Activated CD8-positive, alpha-beta T cell treated with anti-CD3 and anti-CD28 coated beads for 36 hours (primary cell): ENCODE data around the gene IL24. TPM values are rescaled to one million over a fixed set of nuclear protein-coding genes. Genes with fewer than 3 reads are reported as not detected.

Experiments used
- ATAC-seq: fragments of 200-7000 bp; cut with Tn5 transposase; one replicate; pipeline ENCODE4 v1.10.0; 2021; ENCODE audit warnings: mild to moderate bottlenecking, moderate library complexity
- CTCF ChIA-PET: fragments of 350-600 bp; sonication (Branson Sonifier 250); formaldehyde crosslinking; loops from one replicate; lab custom pipeline; 2021; ENCODE audit warnings: antibody characterized with exemption; lab: Charles Lee
- POLR2A ChIA-PET: fragments of 350-600 bp; sonication (Branson Sonifier 250); formaldehyde crosslinking; loops from one replicate; lab custom pipeline; 2021; ENCODE audit warnings: antibody characterized with exemption; lab: Charles Lee
- DNase-seq: peaks from one replicate; pipeline ENCODE4 v3.0.0-alpha.2; 2020
- H3K27ac Mint-ChIP-seq: one replicate; pipeline ENCODE4 v1.8.0; 2021; ENCODE audit warnings: mild to moderate bottlenecking, mixed read lengths
- H3K27me3 Mint-ChIP-seq: one replicate; pipeline ENCODE4 v1.8.0; 2021; ENCODE audit warnings: mixed read lengths
- H3K36me3 Mint-ChIP-seq: one replicate; pipeline ENCODE4 v1.8.0; 2021; ENCODE audit warnings: low read depth, mixed read lengths
- H3K4me1 Mint-ChIP-seq: one replicate; pipeline ENCODE4 v1.8.0; 2021; ENCODE audit warnings: low read depth, mixed read lengths
- H3K4me3 Mint-ChIP-seq: one replicate; pipeline ENCODE4 v1.8.0; 2021; ENCODE audit warnings: mild to moderate bottlenecking, moderate library complexity, mixed read lengths
- H3K9me3 Mint-ChIP-seq: one replicate; pipeline ENCODE4 v1.8.0; 2021; ENCODE audit warnings: mixed read lengths
- CTCF ChIP-seq: fragments of 200-600 bp; IDR thresholded peaks from one replicate; pipeline ENCODE4 v1.8.0; 2022; ENCODE audit warnings: antibody characterized with exemption, mild to moderate bottlenecking
- intact Hi-C: fragments of 100-400 bp; cut with micrococcal nuclease; formaldehyde crosslinking; loops from one replicate; pipeline ENCODE4 v1.10.0; 2022
- total RNA-seq, 2 experiments: library from RNA; stranded (reverse); gene quantifications; one replicate each; pipeline ENCODE4 v1.2.3, GENCODE V29; 2021

The IL24 gene
- total RNA-seq, 2 experiments from 2014 or later, result 0.54 to 0.81 TPM

DNA sequence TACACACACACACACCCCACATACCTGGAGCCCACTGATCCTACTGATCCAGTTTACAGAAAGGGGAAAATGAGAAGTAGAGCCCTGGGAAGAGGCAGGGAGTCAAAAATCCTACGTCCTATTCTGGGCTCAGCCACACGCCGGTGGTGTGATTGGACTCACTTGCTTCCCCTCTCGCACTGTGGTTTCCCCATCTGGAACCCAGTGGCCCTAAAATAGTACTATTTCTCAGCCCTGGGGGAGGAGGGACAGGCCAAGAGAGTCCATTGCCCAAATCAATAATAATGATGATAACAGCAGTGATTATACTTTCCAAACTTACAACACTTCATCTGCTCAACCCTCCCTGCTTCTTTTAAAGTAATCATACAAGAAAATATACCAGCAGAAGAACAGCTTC, 52.0 kb downstream of the IL24 start:
- Mint-ChIP-seq H3K27me3 (peaks cover 2% of the 10 kb centered on the region), H3K9me3 (no peaks in the 10 kb centered on the region), H3K4me3 (no peak overlapping the region), H3K36me3 (no peaks in the 10 kb centered on the region), H3K4me1 (no peaks in the 10 kb centered on the region), H3K27ac (no peak overlapping the region)
- DNase-seq, result no peak
- CTCF ChIA-PET, result interaction anchor here (0.9 to 1.4 kb wide), 5 partner anchors 13 to 218 kb away, joined by 3 to 5 read pairs (median 4); no protein-coding TSS in a partner anchor
- POLR2A ChIA-PET, result no interaction called here
- intact Hi-C loops, result no loop called here
- ATAC-seq, result no peak
- TF ChIP-seq CTCF, result no peak

DNA sequence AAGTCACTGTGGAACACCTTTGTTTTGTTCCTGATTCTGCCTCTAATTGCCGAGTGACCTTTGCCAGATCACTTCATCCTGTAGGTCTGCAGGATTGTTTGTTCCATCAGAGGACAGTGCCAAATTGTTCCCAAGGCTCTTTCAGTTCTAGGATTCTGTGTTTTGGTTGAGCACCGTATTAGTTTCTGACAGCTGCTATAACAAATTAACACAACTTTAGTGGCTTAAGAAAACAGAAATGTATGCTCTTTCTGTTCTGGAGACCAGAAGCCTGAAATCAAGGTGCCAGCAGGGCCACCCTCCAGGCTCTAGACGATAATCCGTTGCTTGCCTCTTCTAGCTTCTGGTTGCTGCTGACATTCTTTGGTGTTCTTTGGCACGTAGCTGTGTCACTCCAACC, 52.4 kb downstream of the IL24 start:
- Mint-ChIP-seq H3K27ac (no peak overlapping the region), H3K4me1 (peaks cover 4% of the 10 kb centered on the region), H3K4me3 (no peak overlapping the region), H3K9me3 (no peaks in the 10 kb centered on the region), H3K36me3 (no peaks in the 10 kb centered on the region), H3K27me3 (peaks cover under 1% of the 10 kb centered on the region)
- ChIA-PET CTCF (interaction anchor here (0.8 to 1.3 kb wide), 4 partner anchors 14 to 219 kb away, joined by 3 to 5 read pairs (median 4); no protein-coding TSS in a partner anchor), POLR2A (no interaction called here)
- intact Hi-C loops, result no loop called here
- no peak for ATAC-seq
- no peak for DNase-seq
- TF ChIP-seq CTCF, result no peak

- intact Hi-C loops, result no loop called here
- H3K9me3 Mint-ChIP-seq, result no peaks in the 10 kb centered on the region
- H3K36me3 Mint-ChIP-seq, result no peaks in the 10 kb centered on the region
- no peak overlapping the region for H3K4me3 Mint-ChIP-seq
- TF ChIP-seq CTCF, result no peak
- peaks cover 14% of the 10 kb centered on the region for H3K4me1 Mint-ChIP-seq
- ATAC-seq, result no peak
- no peak for DNase-seq
- no peak overlapping the region for H3K27ac Mint-ChIP-seq
- ChIA-PET CTCF (interaction anchor here (1.0 to 2.4 kb wide), 5 partner anchors 10 to 31 kb away, joined by 3 to 10 read pairs (median 3); no protein-coding TSS in a partner anchor), POLR2A (interaction anchor here (1.1 kb wide), 1 partner anchor 10 kb away, joined by 4 read pairs; no protein-coding TSS in a partner anchor)
- H3K27me3 Mint-ChIP-seq, result no peaks in the 10 kb centered on the region
Measured at GRCh38 chr1:206951318-206952100, 54.3 kb downstream of the IL24 start.

GRCh38 chr1:206952171-206952570, 54.9 kb downstream of the IL24 start:
- no peak overlapping the region for H3K4me3 Mint-ChIP-seq
- no peaks in the 10 kb centered on the region for H3K9me3 Mint-ChIP-seq
- H3K36me3 Mint-ChIP-seq, result no peaks in the 10 kb centered on the region
- intact Hi-C loops, result no loop called here
- no peak for TF ChIP-seq CTCF
- H3K27ac Mint-ChIP-seq, result no peak overlapping the region
- DNase-seq, result no peak
- CTCF ChIA-PET, result interaction anchor here (0.8 to 2.4 kb wide), 5 partner anchors 10 to 30 kb away, joined by 3 to 10 read pairs (median 3); no protein-coding TSS in a partner anchor
- no peaks in the 10 kb centered on the region for H3K27me3 Mint-ChIP-seq
- POLR2A ChIA-PET, result no interaction called here
- ATAC-seq, result no peak
- H3K4me1 Mint-ChIP-seq, result peaks cover 14% of the 10 kb centered on the region

DNA sequence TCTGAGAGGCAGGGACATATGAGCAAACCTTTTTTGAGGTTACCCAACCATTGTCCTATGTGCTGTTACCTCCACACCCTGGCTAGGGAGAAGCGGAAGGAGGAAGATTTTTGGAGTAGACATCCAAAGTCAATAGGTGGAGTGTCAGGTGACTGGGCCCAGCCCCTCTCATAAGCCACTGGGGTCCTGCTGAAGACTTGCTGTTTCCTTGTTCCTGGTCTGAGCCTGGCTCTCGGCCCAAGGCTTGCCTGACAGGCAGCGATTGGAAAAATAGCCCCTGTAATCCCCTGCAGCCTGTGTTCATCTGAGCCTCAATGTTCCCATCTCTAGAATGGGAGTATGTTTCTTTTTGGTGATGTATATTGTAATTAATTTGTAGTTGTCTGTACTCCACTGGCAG, 55.9 kb downstream of the IL24 start:
- CTCF ChIA-PET, result interaction anchor here (0.8 to 2.0 kb wide), 2 partner anchors 18 to 25 kb away, joined by 3 to 8 read pairs; no protein-coding TSS in a partner anchor
- no peak overlapping the region for H3K27ac Mint-ChIP-seq
- no peaks in the 10 kb centered on the region for H3K9me3 Mint-ChIP-seq
- H3K4me1 Mint-ChIP-seq, result peaks cover 14% of the 10 kb centered on the region
- H3K36me3 Mint-ChIP-seq, result no peaks in the 10 kb centered on the region
- no peaks in the 10 kb centered on the region for H3K27me3 Mint-ChIP-seq
- intact Hi-C loops, result no loop called here
- no peak overlapping the region for H3K4me3 Mint-ChIP-seq
- ATAC-seq, result no peak
- TF ChIP-seq CTCF, result no peak
- POLR2A ChIA-PET, result no interaction called here
- DNase-seq, result no peak
